ENCODE measurements around the gene CCBE1.
A peak's percentile ranks its signal among the peaks of the same experiment; 100 is the strongest.

Gene CCBE1

GRCh38 chr18:59639821-59640220 is 57.4 kb downstream of the CCBE1 start:
- no peak overlapping the region for H3K4me3 ChIP-seq (ENCODE audit: low read depth, low read length)
- DNase-seq (ENCODE audit: low read depth) = no peak

GRCh38 chr18:59639136-59639535 is 58.1 kb downstream of the CCBE1 start:
- H3K4me3 ChIP-seq (ENCODE audit: low read depth, low read length) = no peak overlapping the region
- TF ChIP-seq CTCF (IDR thresholded peaks at IDR 0.05; ENCODE audit: insufficient read depth, low read depth, low read length, missing control alignments) = no peak
- DNase-seq (ENCODE audit: low read depth) = no peak

More at GRCh38 chr18:59639821-59640220, 57.4 kb downstream of the CCBE1 start:
- no peak for TF ChIP-seq CTCF (IDR thresholded peaks at IDR 0.05; ENCODE audit: insufficient read depth, low read depth, low read length, missing control alignments)

DNA sequence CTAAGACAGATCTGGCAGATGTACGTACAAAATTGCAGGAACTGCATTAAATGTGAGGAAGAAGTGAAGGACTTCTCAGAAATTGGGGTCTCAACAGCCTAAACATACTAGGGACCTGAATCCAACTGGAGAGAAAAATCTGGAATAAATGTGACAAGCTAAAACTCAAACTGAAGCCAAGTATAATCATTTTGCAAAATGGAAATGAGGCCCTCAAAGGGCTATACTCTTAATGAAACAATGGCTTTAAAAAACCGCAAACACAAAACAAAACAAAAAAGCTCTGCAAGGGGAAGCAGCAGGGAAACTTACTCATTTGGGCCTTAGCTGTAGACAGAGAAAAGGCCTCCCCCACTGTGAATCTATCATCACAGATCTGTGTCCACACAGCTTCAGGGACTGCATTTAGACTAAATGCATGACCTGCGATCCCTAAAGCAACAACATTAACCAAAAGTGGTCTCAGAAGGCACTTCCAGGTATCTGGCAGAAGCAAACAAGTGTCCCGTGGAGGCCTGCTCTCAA is 63.2 kb downstream of the CCBE1 start:
- H3K4me3 ChIP-seq (ENCODE audit: low read depth, low read length) = no peak overlapping the region
- DNase-seq (ENCODE audit: low read depth) = no peak
- no peak for TF ChIP-seq CTCF (IDR thresholded peaks at IDR 0.05; ENCODE audit: insufficient read depth, low read depth, low read length, missing control alignments)

DNA sequence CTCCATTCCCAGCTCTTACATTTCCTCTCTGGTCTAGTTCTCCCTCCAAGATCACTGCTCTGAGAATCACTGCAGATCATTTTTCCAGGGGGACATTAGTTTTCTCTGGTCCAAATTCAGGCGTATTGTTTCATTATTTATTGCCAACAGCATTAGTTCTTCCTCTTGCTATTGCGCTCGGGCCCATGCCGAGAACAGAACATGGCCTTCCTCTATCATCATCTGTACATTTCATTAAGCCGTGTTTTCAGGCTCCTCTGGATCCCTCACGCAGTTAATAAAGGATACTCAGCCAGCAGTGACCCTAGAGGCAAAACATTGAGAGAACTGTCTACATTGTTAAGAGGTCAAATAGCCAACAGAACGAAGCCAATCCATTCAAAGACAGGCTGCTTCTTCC is 63.9 kb downstream of the CCBE1 start:
- H3K4me3 ChIP-seq (ENCODE audit: low read depth, low read length) = no peak overlapping the region
- DNase-seq (ENCODE audit: low read depth) = no peak
- TF ChIP-seq CTCF (IDR thresholded peaks at IDR 0.05; ENCODE audit: insufficient read depth, low read depth, low read length, missing control alignments) = no peak

- peak; percentile 37 for DNase-seq (ENCODE audit: low read depth)
- peak; percentile 63 for TF ChIP-seq CTCF (IDR thresholded peaks at IDR 0.05; ENCODE audit: insufficient read depth, low read depth, low read length, missing control alignments)
- no peak overlapping the region for H3K4me3 ChIP-seq (ENCODE audit: low read depth, low read length)
These were observed 65.5 kb downstream of the CCBE1 start for GRCh38 chr18:59631583-59632181.

- H3K4me3 ChIP-seq (ENCODE audit: low read depth, low read length) = no peak overlapping the region
- no peak for TF ChIP-seq CTCF (IDR thresholded peaks at IDR 0.05; ENCODE audit: insufficient read depth, low read depth, low read length, missing control alignments)
These were observed 67.3 kb downstream of the CCBE1 start for GRCh38 chr18:59629894-59630293.

DNA sequence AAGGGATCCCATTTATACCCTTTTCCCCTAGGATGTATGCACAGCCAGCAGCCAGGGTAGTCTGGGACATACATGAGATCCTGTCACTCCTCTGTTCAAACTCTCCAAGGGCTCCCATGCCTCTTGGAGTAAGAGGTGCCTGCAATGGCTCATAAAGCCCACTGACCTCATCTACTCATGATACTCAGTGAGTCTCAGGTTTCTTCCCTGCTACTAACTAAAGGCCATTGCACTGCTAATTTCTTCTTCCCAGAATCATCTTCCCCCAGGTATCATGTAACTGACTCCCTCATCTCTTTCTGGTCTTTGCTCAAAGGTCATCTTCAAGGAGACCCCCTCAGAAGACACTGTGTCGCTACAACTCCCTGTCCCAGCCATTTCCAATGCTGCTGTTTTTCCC is 68.2 kb downstream of the CCBE1 start:
- no peak overlapping the region for H3K4me3 ChIP-seq (ENCODE audit: low read depth, low read length)
- no peak for TF ChIP-seq CTCF (IDR thresholded peaks at IDR 0.05; ENCODE audit: insufficient read depth, low read depth, low read length, missing control alignments)
- DNase-seq (ENCODE audit: low read depth) = no peak

More at GRCh38 chr18:59629894-59630293, 67.3 kb downstream of the CCBE1 start:
- no peak for DNase-seq (ENCODE audit: low read depth)

All from GM12865 (cell line).